Esophagus muscularis mucosa (tissue), 4 donors: ENCODE results near the gene TSPAN31. TPM values are rescaled to one million over a fixed set of nuclear protein-coding genes. Genes with fewer than 3 reads are reported as not detected.
A peak's percentile ranks its signal among the peaks of the same experiment; 100 is the strongest.

Experiments used
- DNase-seq: peaks from one replicate; pipeline ENCODE4 v3.0.0-alpha.2; 2017; ENCODE audit errors: extremely low spot score
- H3K27ac ChIP-seq, 4 donors: fragments of 200-600 bp; sonication (generic); replicated peaks in 1 of 4; 1 replicate in 3 of 4; 2 replicates in 1 of 4; pipeline ENCODE4 v1.5.1; 2016 to 2019; ENCODE audit warnings: mild to moderate bottlenecking in 1 of 4
- H3K27me3 ChIP-seq, 4 donors: fragments of 200-600 bp; sonication (generic); one replicate each; pipeline versions ENCODE4 v1.5.1 to v1.6.0; 2016 to 2019
- H3K36me3 ChIP-seq, 4 donors: fragments of 200-600 bp; sonication (generic); one replicate each; pipeline ENCODE4 v1.5.1; 2016 to 2019
- H3K4me1 ChIP-seq, 4 donors: fragments of 200-600 bp; sonication (generic); one replicate each; pipeline ENCODE4 v1.5.1; 2016 to 2019
- H3K4me3 ChIP-seq, 4 donors: fragments of 200-600 bp; sonication (generic); 1 replicate in 2 of 4; 2 replicates in 2 of 4; pipeline ENCODE4 v1.5.1; 2016 to 2019; ENCODE audit warnings: mild to moderate bottlenecking in 4 of 4, moderate library complexity in 1 of 4
- H3K9me3 ChIP-seq, 4 donors: fragments of 200-600 bp; sonication (generic); 1 replicate in 3 of 4; 2 replicates in 1 of 4; pipeline ENCODE4 v1.5.1; 2016 to 2019
- EP300 ChIP-seq: sonication (generic); formaldehyde crosslinking; IDR thresholded peaks from one replicate; pipeline ENCODE4 v1.6.1; 2017; ENCODE audit warnings: antibody characterized with exemption
- POLR2A ChIP-seq: fragments of 450-650 bp; IDR thresholded peaks from one replicate; pipeline ENCODE4 v1.6.1; 2017; ENCODE audit warnings: antibody characterized with exemption, moderate library complexity, mild to moderate bottlenecking, low read depth
- POLR2AphosphoS5 ChIP-seq, 2 donors: sonication (generic); formaldehyde crosslinking; IDR thresholded peaks; one replicate each; pipeline ENCODE4 v1.6.1; 2017; ENCODE audit warnings: antibody characterized with exemption in 2 of 2
- WGBS: methylation state at CpG from one replicate; pipeline ENCODE4 v1.1.5; 2018; 5-methylcytosine and 5-hydroxymethylcytosine counted together
- intact Hi-C: fragments of 100-400 bp; cut with DNase I; formaldehyde crosslinking; loops from one replicate; pipeline ENCODE4 v1.15.1; 2023
- total RNA-seq, 4 donors: library from RNA; depleted of rRNA; stranded (reverse); fragments of >200 nt; gene quantifications; one replicate each; pipeline versions ENCODE4 v1.1.0 to v1.2.1, GENCODE V29; 2016
- TF ChIP-seq, protein P1 (sequence below), 3 experiments: fragments of 200-600 bp in 2 of 3; fragments of 450-650 bp in 1 of 3; sonication (generic) in 2 of 3; IDR thresholded peaks; one replicate each; pipeline ENCODE4 v1.5.1; 2017 to 2019; ENCODE audit warnings: antibody characterized with exemption in 3 of 3, mild to moderate bottlenecking in 2 of 3, moderate library complexity in 1 of 3

TSPAN31 gene
- total RNA-seq, 4 donors from 2014 or later, result 34.3 to 45.1 (median 42.1) TPM

DNA sequence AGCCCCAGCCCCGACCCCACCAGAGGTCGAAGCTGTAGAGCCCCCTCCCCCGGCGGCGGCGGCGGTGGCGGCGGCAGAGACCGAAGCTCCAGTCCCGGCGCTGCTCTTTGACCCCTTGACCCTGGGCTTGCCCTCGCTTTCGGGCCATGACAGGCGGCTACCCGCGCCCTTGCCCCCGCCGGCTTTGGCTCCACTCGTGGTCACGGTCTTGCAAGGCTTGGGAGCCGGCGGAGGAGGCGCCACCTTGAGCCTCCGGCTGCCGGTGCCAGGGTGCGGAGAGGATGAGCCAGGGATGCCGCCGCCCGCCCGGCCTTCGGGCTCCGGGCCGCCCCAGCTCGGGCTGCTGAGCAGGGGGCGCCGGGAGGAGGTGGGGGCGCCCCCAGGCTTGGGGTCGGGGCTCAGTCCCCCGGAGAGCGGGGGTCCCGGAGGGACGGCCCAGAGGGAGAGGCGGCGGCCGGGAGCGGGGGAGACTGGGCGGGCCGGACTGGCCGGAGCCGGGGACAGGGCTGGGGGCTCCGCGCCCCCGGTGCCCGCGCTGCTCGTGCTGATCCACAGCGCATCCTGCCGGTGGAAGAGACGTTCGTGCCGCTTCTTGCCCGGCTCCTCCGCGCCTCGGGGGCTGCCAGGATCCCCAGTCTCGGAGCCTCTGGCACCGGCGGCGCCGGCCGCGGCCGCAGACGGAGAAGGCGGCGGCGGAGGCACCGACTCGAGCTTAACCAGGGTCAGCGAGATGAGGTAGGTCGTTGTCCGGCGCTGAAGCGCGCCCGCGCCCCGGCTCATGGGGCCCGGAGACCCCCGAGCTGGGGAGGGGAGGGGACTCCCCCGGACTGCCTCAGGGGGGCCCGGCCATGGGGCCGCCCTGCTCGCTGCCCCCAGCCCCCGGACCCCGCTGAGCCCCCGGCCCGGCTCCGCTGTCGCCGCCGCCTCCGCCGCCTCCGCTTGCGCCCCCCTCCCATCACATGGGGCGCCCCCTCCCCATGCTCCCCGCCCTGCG lies 7.1 kb upstream of the TSPAN31 start:
- WGBS, result 34% methylated on average over 8 of the region's 110 CpGs
- Histone ChIP-seq H3K27ac (peak overlapping the region in 2 of 4 donors; percentile 13 to 18), H3K27me3 (peaks cover 16 to 96% (median 57%) of the 10 kb centered on the region in 4 donors), H3K4me1 (peaks cover 38 to 43% (median 40%) of the 10 kb centered on the region in 4 donors), H3K4me3 (peak overlapping the region; percentile 40 to 59 (median 48)), H3K9me3 (no peaks in the 10 kb centered on the region), H3K36me3 (no peaks in the 10 kb centered on the region)
- TF ChIP-seq EP300 (no peak), POLR2AphosphoS5 (IDR thresholded peaks at IDR 0.05) (no peak)
- TF ChIP-seq, protein P1, sequence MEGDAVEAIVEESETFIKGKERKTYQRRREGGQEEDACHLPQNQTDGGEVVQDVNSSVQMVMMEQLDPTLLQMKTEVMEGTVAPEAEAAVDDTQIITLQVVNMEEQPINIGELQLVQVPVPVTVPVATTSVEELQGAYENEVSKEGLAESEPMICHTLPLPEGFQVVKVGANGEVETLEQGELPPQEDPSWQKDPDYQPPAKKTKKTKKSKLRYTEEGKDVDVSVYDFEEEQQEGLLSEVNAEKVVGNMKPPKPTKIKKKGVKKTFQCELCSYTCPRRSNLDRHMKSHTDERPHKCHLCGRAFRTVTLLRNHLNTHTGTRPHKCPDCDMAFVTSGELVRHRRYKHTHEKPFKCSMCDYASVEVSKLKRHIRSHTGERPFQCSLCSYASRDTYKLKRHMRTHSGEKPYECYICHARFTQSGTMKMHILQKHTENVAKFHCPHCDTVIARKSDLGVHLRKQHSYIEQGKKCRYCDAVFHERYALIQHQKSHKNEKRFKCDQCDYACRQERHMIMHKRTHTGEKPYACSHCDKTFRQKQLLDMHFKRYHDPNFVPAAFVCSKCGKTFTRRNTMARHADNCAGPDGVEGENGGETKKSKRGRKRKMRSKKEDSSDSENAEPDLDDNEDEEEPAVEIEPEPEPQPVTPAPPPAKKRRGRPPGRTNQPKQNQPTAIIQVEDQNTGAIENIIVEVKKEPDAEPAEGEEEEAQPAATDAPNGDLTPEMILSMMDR (IDR thresholded peaks at IDR 0.05), result peak in 1 of 3 experiments; percentile 39
- intact Hi-C loops, result no loop called here
- DNase-seq, result no peak

DNA sequence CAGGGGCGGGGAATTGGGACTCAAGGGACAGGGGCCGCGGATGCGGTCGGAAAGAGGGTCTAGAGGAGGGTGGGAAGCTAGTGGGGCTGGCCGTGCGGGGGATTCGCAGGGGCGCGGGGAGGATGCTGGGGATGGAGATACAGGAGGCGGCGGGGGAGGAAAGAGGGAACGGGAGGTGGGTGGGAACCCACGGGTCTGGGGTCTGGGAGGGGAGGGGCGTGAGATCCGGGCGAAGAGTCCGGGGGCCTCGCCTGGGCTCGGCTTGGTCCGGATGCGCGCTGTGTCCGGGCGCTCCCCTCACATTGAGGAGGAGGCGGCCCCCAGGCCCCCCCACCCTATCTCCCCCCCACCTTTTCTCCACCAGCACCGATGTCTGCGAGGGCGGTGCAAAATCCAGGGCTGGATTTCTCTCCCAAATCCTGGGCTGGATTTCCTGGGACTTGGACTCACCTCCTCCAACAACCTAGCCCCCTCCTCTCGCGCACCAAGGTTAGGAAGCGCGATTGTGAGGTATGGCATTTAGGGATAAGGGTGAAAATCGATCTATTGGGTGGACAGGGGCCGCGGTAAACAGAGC lies 6.1 kb upstream of the TSPAN31 start, which contains the start of gene AGAP2:
Gene AGAP2, minus strand, starts transcription at position 82 of the 577 bp plus-strand sequence. CDS start 496 bp downstream, outside the sequence.
- intact Hi-C loops, result no loop called here
- Histone ChIP-seq H3K27ac (peak within 1 kb of the TSS in 2 of 4 donors; percentile 13 to 18), H3K4me1 (peaks cover 38 to 44% (median 40%) of the 10 kb centered on the region in 4 donors), H3K36me3 (no peaks in the 10 kb centered on the region), H3K4me3 (peak within 1 kb of the TSS; percentile 40 to 59 (median 48)), H3K27me3 (peaks cover 16 to 86% (median 56%) of the 10 kb centered on the region in 4 donors), H3K9me3 (no peaks in the 10 kb centered on the region)
- TF ChIP-seq, protein P1 (IDR thresholded peaks at IDR 0.05), result no peak
- TF ChIP-seq POLR2A (no peak), EP300 (no peak), POLR2AphosphoS5 (IDR thresholded peaks at IDR 0.05) (no peak)
- DNase-seq, result no peak
- WGBS, result 16% methylated on average over 35 of the region's 36 CpGs

DNA sequence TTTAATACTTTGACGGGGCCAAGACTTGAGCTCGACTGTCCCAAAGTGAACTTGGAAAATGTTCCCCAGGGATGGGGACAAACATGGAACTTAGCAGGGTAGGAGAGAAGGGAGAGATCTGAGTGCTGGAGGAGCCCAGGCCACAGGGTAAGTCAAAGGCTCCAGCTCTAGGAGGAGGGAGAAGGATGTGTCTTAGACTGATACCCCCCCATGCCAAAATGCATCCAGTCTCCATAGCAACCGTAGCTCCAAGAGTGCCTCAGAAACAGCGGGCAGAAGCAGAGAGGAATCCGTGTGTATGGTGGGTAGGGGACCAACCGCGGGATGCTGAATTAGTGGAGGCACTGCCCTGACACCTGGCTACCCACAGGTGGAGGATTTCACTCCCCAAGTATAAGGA lies 5.5 kb upstream of the TSPAN31 start:
- H3K4me1 ChIP-seq, result peaks cover 38 to 50% (median 45%) of the 10 kb centered on the region in 4 donors
- intact Hi-C loops, result no loop called here
- TF ChIP-seq POLR2AphosphoS5 (IDR thresholded peaks at IDR 0.05) (no peak), EP300 (no peak), POLR2A (no peak)
- TF ChIP-seq, protein P1 (IDR thresholded peaks at IDR 0.05), result no peak
- no peaks in the 10 kb centered on the region for H3K36me3 ChIP-seq
- H3K27ac ChIP-seq, result no peak overlapping the region
- no peaks in the 10 kb centered on the region for H3K9me3 ChIP-seq
- no peak overlapping the region for H3K4me3 ChIP-seq
- peaks cover 16 to 80% (median 52%) of the 10 kb centered on the region in 4 donors for H3K27me3 ChIP-seq
- no peak for DNase-seq
- WGBS, result 15% methylated on average over 4 of the region's 7 CpGs

DNA sequence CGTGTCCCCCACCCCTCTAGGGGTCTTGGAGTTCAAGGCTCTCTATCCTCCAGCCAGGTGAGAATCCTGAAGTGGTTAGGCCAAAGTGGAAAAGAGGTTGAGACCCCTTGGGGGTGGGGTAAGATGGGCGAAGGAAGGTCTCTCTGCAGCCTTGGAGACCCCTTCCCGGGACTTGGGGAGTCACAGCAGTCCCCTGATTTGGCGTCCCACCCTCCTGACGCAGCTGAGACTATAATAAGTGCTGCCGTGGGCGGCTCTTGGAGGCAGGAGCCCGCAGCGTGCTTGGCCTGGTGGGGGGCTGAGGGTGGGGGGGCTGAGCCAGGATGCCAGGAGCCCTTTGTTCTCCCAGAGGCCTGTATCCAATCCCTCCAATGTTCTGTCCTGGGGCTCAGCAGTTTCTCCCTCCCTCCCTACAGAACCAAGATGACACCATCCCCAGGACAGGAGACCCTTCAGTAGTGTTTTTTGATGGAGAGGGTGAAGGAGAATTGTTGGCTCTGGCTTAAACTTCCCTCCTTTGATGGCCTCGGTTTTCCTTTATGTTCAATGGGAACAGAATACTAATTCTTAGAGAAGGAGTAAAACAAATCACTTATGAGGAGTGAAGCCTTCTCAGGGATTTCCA lies 4.8 kb upstream of the TSPAN31 start:
- no peak overlapping the region for H3K4me3 ChIP-seq
- H3K36me3 ChIP-seq, result no peaks in the 10 kb centered on the region
- DNase-seq, result no peak
- 68% methylated on average over 4 of the region's 10 CpGs for WGBS
- H3K9me3 ChIP-seq, result no peaks in the 10 kb centered on the region
- H3K27me3 ChIP-seq, result peaks cover 16 to 74% (median 48%) of the 10 kb centered on the region in 4 donors
- peaks cover 38 to 51% (median 47%) of the 10 kb centered on the region in 4 donors for H3K4me1 ChIP-seq
- TF ChIP-seq, protein P1 (IDR thresholded peaks at IDR 0.05), result no peak
- TF ChIP-seq POLR2AphosphoS5 (IDR thresholded peaks at IDR 0.05) (no peak), POLR2A (no peak), EP300 (no peak)
- intact Hi-C loops, result no loop called here
- no peak overlapping the region for H3K27ac ChIP-seq
